Activated CD4-positive, alpha-beta T cell treated with anti-CD3 and anti-CD28 coated beads, Interleukin-10, Interleukin-2, amounts not matched to agents 100 ng/mL and 50 ng/mL, durations not matched to agents 16 hours and 8 hours (primary cell): ENCODE results near the gene NAA38.
A peak's percentile ranks its signal among the peaks of the same experiment; 100 is the strongest.

Source experiments
- DNase-seq: peaks from one replicate; pipeline ENCODE4 v3.0.0-alpha.2; 2020

NAA38 gene

GRCh38 chr17:7851438-7852261 is 5.7 kb downstream of the NAA38 start:
- DNase-seq: peak; percentile 95

- no peak for DNase-seq
These were observed 6.5 kb downstream of the NAA38 start for GRCh38 chr17:7850701-7851437.

GRCh38 chr17:7849751-7850504 is 7.4 kb downstream of the NAA38 start:
- no peak for DNase-seq

GRCh38 chr17:7849130-7849750 is 8.1 kb downstream of the NAA38 start:
- no peak for DNase-seq

- no peak for DNase-seq
These were observed 8.6 kb downstream of the NAA38 start for GRCh38 chr17:7848739-7849129.

- no peak for DNase-seq
These were observed 9.2 kb downstream of the NAA38 start for GRCh38 chr17:7848131-7848579.

GRCh38 chr17:7846765-7847661 is 10.3 kb downstream of the NAA38 start:
- no peak for DNase-seq

- no peak for DNase-seq
These were observed 11.2 kb downstream of the NAA38 start for GRCh38 chr17:7846063-7846735.

GRCh38 chr17:7845359-7846062 is 11.8 kb downstream of the NAA38 start:
- no peak for DNase-seq

GRCh38 chr17:7844292-7845154 is 12.8 kb downstream of the NAA38 start:
- DNase-seq: peak; percentile 95

GRCh38 chr17:7843536-7844291 is 13.6 kb downstream of the NAA38 start:
- peak; percentile 89 for DNase-seq

- DNase-seq: no peak
These were observed 14.2 kb downstream of the NAA38 start for GRCh38 chr17:7843257-7843535.

- DNase-seq: peak; percentile 92
These were observed 14.7 kb downstream of the NAA38 start for GRCh38 chr17:7842380-7843256.

GRCh38 chr17:7841915-7842379 is 15.4 kb downstream of the NAA38 start:
- peak; percentile 89 for DNase-seq

- DNase-seq: peak; percentile 88
These were observed 15.9 kb downstream of the NAA38 start for GRCh38 chr17:7841396-7841914.

- no peak for DNase-seq
These were observed 16.5 kb downstream of the NAA38 start for GRCh38 chr17:7840875-7841274.

- no peak for DNase-seq
These were observed 16.9 kb downstream of the NAA38 start for GRCh38 chr17:7840441-7840840.

GRCh38 chr17:7839876-7840261 is 17.5 kb downstream of the NAA38 start:
- peak; percentile 55 for DNase-seq
